Activated gamma-delta T cell (primary cell): Measurements from ENCODE around the gene RASGEF1B.

Experiments
- DNase-seq: peaks from one replicate; lab custom pipeline; 2025; lab: John Stamatoyannopoulos, UW

The RASGEF1B gene

GRCh38 chr4:81398379-81398778 lies 73.3 kb downstream of the RASGEF1B start:
- no peak for DNase-seq

- no peak for DNase-seq
Measured at GRCh38 chr4:81397635-81398034, 74.1 kb downstream of the RASGEF1B start.

- DNase-seq = no peak
Measured at GRCh38 chr4:81395239-81395638, 76.5 kb downstream of the RASGEF1B start.

- DNase-seq = no peak
Measured at GRCh38 chr4:81392164-81392563, 79.5 kb downstream of the RASGEF1B start.

- no peak for DNase-seq
Measured at GRCh38 chr4:81389720-81390119, 82.0 kb downstream of the RASGEF1B start.

GRCh38 chr4:81380437-81380836 lies 91.3 kb downstream of the RASGEF1B start:
- DNase-seq = no peak

GRCh38 chr4:81378386-81378785 lies 93.3 kb downstream of the RASGEF1B start:
- no peak for DNase-seq

GRCh38 chr4:81377191-81377590 lies 94.5 kb downstream of the RASGEF1B start:
- DNase-seq = no peak

- DNase-seq = no peak
Measured at GRCh38 chr4:81376720-81377119, 95.0 kb downstream of the RASGEF1B start.
